GM21786 (cell line): Measurements from ENCODE around the gene AMFR.

Experiments used
- ATAC-seq: cut with Tn5 transposase; IDR thresholded peaks from one replicate; pipeline ENCODE4 v1.9.1; 2021; ENCODE audit not compliant: unreplicated experiment

Gene AMFR

DNA sequence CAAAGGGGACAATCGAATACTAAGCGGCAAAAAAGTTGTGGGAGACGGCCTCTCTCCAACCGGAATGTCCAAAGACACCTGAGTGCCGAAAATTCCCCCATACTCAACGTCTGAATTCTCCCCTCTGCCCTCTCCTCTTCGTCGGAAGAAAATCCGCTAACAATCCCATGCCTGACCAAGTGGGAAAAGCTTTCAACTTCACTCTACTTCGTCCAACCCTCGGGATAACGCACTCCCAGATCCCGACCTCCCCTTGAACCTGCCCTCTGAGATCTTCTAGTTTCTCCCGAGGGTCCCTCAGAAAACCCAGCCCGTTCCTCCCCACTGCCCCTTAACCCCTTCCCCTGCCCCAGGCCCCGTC lies 961 bp downstream of the AMFR start:
- ATAC-seq = no peak

GRCh38 chr16:56423584-56424403 lies 1.6 kb downstream of the AMFR start:
- peak; percentile 28 for ATAC-seq

DNA sequence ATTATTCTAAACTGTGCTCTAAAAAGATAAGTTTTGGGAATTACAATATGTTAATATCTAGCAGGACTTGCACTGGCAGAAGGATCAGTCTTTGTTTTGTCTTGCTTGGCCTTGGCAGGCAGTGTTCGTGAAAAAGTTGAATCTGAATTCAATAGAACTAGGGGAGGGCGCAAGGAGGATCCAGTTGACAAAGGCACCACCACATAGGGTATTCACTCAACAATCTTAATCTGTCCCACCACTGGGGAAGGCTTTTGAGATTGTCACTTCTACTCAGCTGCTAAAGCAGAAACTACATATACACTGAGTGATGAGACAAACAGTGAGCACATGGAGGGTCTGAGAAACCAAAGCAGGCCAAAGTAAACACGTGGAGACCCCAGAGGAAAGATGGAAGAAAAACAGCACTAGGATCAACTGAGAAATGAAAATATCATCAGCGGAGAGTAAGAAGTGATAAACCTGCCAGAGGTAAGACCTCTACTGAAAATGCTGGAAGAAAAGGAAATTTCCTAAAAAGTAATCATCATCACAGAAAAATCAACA lies 2.4 kb downstream of the AMFR start:
- no peak for ATAC-seq

- ATAC-seq = no peak
These were observed 3.2 kb downstream of the AMFR start for GRCh38 chr16:56421976-56422669.

GRCh38 chr16:56421313-56421712 lies 4.0 kb downstream of the AMFR start:
- no peak for ATAC-seq

- no peak for ATAC-seq
These were observed 4.7 kb downstream of the AMFR start for GRCh38 chr16:56420613-56421012.

- ATAC-seq = no peak
These were observed 5.4 kb downstream of the AMFR start for GRCh38 chr16:56419740-56420548.

GRCh38 chr16:56417138-56417537 lies 8.2 kb downstream of the AMFR start:
- ATAC-seq = no peak

DNA sequence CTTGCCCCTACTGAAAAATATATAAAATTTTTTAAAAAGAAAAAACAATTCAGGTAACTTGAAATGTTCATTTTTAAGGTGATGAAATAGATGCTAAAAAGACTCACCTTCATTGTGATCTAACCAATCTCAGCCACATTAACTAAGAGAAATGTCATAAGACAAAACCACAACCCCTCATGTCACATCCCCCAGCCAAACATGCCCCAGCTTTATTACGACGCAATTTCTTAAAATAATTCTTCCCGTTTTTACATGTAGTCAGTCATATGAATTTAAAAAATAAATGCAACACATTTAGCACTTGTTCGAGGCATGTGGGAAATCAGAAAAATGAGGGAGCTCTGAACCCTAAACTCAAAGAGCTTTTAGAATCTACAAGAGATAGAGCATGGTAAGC lies 9.5 kb downstream of the AMFR start:
- ATAC-seq = no peak

DNA sequence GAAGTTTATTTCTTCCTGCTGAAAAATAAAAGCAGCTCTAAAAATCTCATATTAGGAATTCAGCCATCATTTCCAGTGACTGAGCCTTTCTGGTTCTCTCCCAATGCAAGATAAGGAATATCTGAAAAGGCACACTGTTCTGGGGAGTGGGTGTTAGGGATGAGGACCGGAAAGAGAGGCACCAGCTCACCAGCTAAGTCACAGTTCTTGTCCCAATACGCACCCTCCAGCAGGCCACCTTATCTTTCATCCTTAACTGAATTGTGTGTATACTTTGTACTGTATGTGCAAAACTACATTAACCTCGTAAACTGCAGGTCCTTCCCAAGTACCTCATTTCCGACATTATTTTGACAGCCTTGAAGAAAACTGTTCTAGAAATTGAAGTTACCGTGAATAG lies 11.0 kb downstream of the AMFR start:
- ATAC-seq = no peak

- ATAC-seq = no peak
These were observed 12.0 kb downstream of the AMFR start for GRCh38 chr16:56413381-56413780.

DNA sequence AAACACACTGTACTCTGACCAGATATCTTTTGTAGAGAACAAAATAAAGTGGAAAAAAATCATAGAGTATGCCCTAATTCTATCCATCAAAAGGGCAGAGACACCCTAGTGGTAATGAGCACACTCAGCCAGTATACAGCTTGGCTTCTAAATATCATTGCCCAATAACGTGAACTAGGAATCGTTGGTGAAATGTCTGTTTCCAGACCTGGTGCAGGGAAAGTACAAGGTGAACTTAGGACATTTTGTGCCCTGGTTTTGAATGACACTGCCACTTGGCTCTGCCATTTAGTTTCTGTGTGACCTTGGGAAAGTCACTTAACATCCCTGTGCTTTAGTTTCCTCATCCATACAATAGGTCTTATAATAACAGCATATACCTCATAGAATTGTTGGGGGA lies 13.7 kb downstream of the AMFR start:
- ATAC-seq = no peak

DNA sequence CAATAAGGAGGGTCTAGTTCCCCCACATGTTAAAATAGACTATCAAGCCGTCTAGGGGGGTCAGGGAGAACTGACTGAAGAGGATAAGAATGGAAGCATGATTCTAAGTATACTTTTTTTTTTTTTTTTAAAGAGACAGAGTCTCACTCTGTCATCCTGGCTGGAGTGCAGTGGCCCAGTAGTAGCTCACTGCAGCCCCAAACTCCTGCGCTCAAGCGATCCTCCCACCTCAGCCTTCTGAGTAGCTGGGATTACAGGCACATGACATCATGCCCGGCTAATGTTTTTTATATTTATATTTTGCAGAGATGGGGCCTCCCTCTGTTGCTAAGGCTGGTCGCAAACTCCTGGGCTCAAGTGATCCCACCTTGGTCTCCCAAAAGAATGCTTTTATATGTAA lies 14.2 kb downstream of the AMFR start:
- ATAC-seq = no peak

DNA sequence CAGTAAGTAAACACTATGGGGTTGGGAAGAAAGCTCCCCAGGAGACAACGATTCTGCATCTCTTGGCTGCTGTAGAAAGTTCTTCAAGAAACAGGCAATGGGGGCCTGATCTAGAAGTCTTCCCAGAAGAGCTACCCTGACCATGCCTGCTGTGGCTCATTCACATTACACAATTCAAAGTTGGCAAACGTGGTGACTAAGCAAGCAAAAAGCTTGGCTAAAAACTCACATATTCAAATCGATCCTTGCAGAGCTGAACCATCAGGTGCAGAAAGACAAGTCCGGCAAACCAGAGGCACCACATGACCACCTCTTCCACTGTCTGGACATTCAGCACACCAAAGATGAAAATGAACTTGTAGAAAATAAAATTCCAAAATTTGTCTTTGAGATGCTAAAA lies 16.1 kb downstream of the AMFR start:
- no peak for ATAC-seq

DNA sequence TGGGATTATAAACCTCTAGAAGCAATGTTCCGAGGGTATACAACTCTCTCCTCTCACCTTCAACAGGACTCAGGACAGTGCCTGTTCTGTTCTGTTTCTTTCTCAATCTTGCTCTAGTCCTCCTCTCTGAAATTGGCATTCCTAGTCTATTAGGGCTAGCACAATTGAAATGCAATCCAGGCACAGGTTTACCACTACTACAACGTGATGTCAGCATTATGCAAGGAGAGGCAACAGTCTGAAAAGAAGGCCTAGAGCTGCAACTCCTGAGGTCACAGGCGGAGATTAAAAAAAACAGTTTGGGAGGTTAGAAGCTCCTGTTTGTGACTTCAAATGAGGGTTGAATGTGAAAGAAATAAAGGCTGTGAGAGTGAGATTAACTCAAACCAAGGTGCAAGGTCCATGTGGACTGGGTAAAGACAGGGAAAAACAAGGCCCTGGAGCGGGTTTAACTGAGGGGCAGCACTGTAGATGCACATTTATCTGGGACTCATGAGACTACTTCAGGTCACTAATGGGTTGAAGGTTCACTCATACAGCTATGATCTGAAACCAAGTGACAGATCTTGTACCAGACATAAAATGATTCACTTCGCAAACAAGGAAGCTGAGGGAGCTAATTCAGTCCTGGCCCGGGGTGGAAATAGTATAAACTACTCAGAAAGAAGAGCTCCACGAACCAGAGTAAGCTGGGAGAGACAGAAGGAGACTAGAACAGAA lies 16.8 kb downstream of the AMFR start:
- ATAC-seq = no peak

- no peak for ATAC-seq
These were observed 19.2 kb downstream of the AMFR start for GRCh38 chr16:56405977-56406672.

DNA sequence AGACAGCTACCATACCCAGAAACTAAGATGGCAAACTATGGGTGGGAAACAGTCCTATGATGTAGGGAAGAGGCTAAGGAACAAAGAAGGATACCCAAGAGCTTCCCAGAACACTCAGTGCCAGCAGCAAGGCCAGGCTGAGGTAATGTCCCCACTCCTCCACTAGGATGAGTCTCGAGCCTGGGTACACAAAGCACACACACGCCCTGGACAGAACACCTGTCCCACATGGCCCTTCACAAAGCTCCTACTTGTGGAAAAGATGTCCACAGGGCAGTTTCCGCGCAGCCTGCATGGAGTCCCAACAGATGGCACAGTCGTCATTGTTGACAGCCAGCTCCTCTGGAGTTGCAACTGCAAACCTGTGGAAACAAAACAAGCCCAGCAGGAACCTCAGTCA lies 23.9 kb downstream of the AMFR start:
- ATAC-seq = no peak

GRCh38 chr16:56400458-56400857 lies 24.9 kb downstream of the AMFR start:
- ATAC-seq = no peak

- no peak for ATAC-seq
These were observed 25.9 kb downstream of the AMFR start for GRCh38 chr16:56399486-56399885.

GRCh38 chr16:56399047-56399446 lies 26.3 kb downstream of the AMFR start:
- ATAC-seq = no peak
